Lung (tissue), 12 donors: ENCODE measurements around the gene PCDHGB2. TPM values are rescaled to one million over a fixed set of nuclear protein-coding genes. Genes with fewer than 3 reads are reported as not detected.
"Not testable (repeated sequence)": the region's sequence is repeated elsewhere in the genome, so short reads cannot be mapped to it uniquely, and the experiment has no call there.

Experiments
- ATAC-seq: fragments of 200-7000 bp; cut with Tn5 transposase; one replicate; pipeline ENCODE4 v1.9.1; 2020; ENCODE audit warnings: moderate number of reproducible peaks; ENCODE audit not compliant: insufficient read depth, low FRiP score
- DNase-seq, 3 donors: peaks; one replicate each; pipeline ENCODE4 v3.0.0-alpha.2; 2013 to 2017
- H3K27ac ChIP-seq, 2 donors: one replicate each; pipeline ENCODE4 v1.5.1; 2013; ENCODE audit warnings: mild to moderate bottlenecking in 2 of 2, moderate library complexity in 2 of 2, control low read depth in 1 of 2, inconsistent platforms in 1 of 2, low read depth in 1 of 2, low read length in 1 of 2
- H3K27me3 ChIP-seq, 3 donors: one replicate each; pipeline ENCODE4 v1.5.1; 2013; ENCODE audit warnings: low read length in 2 of 3; ENCODE audit not compliant: control insufficient read depth in 3 of 3, insufficient read depth in 3 of 3
- H3K36me3 ChIP-seq, 4 donors: one replicate each; pipeline ENCODE4 v1.5.1; 2013; ENCODE audit warnings: low read length in 4 of 4, mild to moderate bottlenecking in 1 of 4, moderate library complexity in 1 of 4; ENCODE audit not compliant: control insufficient read depth in 4 of 4, insufficient read depth in 4 of 4
- H3K4me1 ChIP-seq, 5 donors: one replicate each; pipeline ENCODE4 v1.5.1; 2013; ENCODE audit warnings: low read length in 5 of 5, mild to moderate bottlenecking in 2 of 5, moderate library complexity in 1 of 5; ENCODE audit not compliant: control insufficient read depth in 5 of 5, insufficient read depth in 5 of 5
- H3K4me3 ChIP-seq: one replicate; pipeline ENCODE4 v1.5.1; 2013; ENCODE audit warnings: mild to moderate bottlenecking, control low read depth, moderate library complexity
- H3K9ac ChIP-seq, 2 donors: one replicate each; pipeline ENCODE4 v1.5.1; 2013; ENCODE audit warnings: low read length in 2 of 2, control low read depth in 1 of 2; ENCODE audit not compliant: insufficient read depth in 1 of 2
- H3K9me3 ChIP-seq, 4 donors: one replicate each; pipeline ENCODE4 v1.5.1; 2013; ENCODE audit warnings: low read length in 3 of 4, mild to moderate bottlenecking in 1 of 4, moderate library complexity in 1 of 4; ENCODE audit not compliant: control insufficient read depth in 4 of 4, insufficient read depth in 3 of 4
- CTCF ChIP-seq: IDR thresholded peaks from 2 replicates; pipeline ENCODE4 v1.5.1; 2012; ENCODE audit warnings: mild to moderate bottlenecking; ENCODE audit errors: control extremely low read depth, extremely low read depth
- WGBS, 2 donors: extraction: QIAGEN DNeasy Blood & Tissue Kit; methylation state at CpG; one replicate each; pipeline ENCODE4 v1.1.7; 2013; 5-methylcytosine and 5-hydroxymethylcytosine counted together
- polyA plus RNA-seq, 2 donors: library from polyadenylated mRNA; stranded (reverse); fragments of 200-250 nt; gene quantifications; one replicate each; pipeline ENCODE4 v1.2.1, GENCODE V29; 2013
- total RNA-seq, 2 donors: library from RNA; depleted of rRNA in 1 of 2; stranded (reverse); fragments of >200 nt in 1 of 2; gene quantifications; one replicate each; pipeline ENCODE4 v1.2.1, GENCODE V29; 2014 to 2021
- donor health status: control.
- donor health status: control.
- donor health status: Bipolar disorder and iron deficiency.
- donor health status: healthy.
- donor health status: DM: yes; HTN: yes; CAD: no.

The PCDHGB2 gene
- total and polyA plus RNA-seq, 4 donors, result 0.28 to 10.1 (median 2.5) TPM

GRCh38 chr5:141402553-141403243, 42.9 kb downstream of the PCDHGB2 start, which contains the start of gene PCDHGA9:
Gene PCDHGA9, plus strand, starts transcription at chr5:141402778. Its CDS starts 175 bp downstream, at chr5:141402953.
- peak within 1 kb of the TSS in 1 of 2 donors; percentile 1 for H3K9ac ChIP-seq
- H3K27ac ChIP-seq, result no peak within 1 kb of the TSS
- peaks cover 3 to 47% (median 24%) of the 10 kb centered on the region in 4 donors for H3K9me3 ChIP-seq
- ATAC-seq (no peak), DNase-seq (peak; percentile 37 to 45 (median 43))
- TF ChIP-seq CTCF, result no peak
- WGBS, 2 donors, result 17 to 19% methylated on average over 27 of the region's 27 CpGs
- H3K4me3 ChIP-seq, result peak within 1 kb of the TSS; percentile 3
- H3K36me3 ChIP-seq, result peaks cover 0 to 5% (median 0%) of the 10 kb centered on the region in 4 donors
- no peaks in the 10 kb centered on the region for H3K27me3 ChIP-seq
- peaks cover 0 to 4% (median 0%) of the 10 kb centered on the region in 5 donors for H3K4me1 ChIP-seq

GRCh38 chr5:141403387-141403786, 43.6 kb downstream of the PCDHGB2 start:
- Histone ChIP-seq H3K27ac (no peak overlapping the region), H3K4me1 (peaks cover 0 to 4% (median 0%) of the 10 kb centered on the region in 5 donors), H3K9ac (no peak overlapping the region), H3K36me3 (peaks cover 0 to 5% (median 0%) of the 10 kb centered on the region in 4 donors), H3K9me3 (peaks cover 3 to 51% (median 24%) of the 10 kb centered on the region in 4 donors), H3K4me3 (no peak overlapping the region), H3K27me3 (no peaks in the 10 kb centered on the region)
- ATAC-seq (no peak), DNase-seq (no peak)
- no peak for TF ChIP-seq CTCF
- WGBS, 2 donors, result 29 to 30% methylated on average over 20 to 22 of the region's 22 CpGs

DNA sequence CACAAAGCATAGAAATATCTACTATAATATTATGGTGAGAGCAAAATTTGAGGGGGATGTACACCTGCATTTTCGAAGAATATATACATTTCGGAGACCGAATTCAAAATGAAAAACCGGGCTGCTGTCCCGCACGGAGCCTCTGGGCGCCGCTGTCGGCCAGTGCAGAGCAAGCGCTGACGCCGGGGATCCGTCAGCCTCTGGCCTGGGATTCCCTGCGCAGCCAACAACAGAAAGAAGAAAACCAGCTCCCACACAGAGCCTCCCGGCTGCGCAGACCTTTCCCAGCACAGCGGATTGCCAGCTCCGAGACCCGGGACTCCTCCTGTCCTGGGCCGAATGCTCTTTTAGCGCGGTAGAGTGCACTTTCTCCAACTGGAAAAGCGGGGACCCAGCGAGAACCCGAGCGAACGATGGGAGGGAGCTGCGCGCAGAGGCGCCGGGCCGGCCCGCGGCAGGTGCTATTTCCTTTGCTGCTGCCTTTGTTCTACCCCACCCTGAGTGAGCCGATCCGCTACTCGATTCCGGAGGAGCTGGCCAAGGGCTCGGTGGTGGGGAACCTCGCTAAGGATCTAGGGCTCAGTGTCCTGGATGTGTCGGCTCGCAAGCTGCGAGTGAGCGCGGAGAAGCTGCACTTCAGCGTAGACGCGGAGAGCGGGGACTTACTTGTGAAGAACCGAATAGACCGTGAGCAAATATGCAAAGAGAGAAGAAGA, 48.2 kb downstream of the PCDHGB2 start, which contains the start of gene PCDHGB6:
TSS of gene PCDHGB6 (plus strand) at position 232 of the 716 bp plus-strand sequence. CDS start at position 414, 182 bp downstream.
- H3K4me1 ChIP-seq, H3K4me3 ChIP-seq, H3K27ac ChIP-seq, H3K9ac ChIP-seq, H3K27me3 ChIP-seq: not testable (repeated sequence)
- peak; percentile 29 for TF ChIP-seq CTCF
- peaks cover 0 to 57% (median 27%) of the 10 kb centered on the region in 4 donors for H3K9me3 ChIP-seq
- WGBS, 2 donors, result 10% methylated on average over 48 to 51 of the region's 51 CpGs
- H3K36me3 ChIP-seq, result peaks cover 0 to 26% (median 0%) of the 10 kb centered on the region in 4 donors
- DNase-seq, result peak; percentile 54 to 64 (median 62)
- ATAC-seq, result peak; percentile 62
